Transverse colon (tissue), 4 donors: Measurements from ENCODE around the gene PEX14. TPM values are rescaled to one million over a fixed set of nuclear protein-coding genes. Genes with fewer than 3 reads are reported as not detected.
A peak's percentile ranks its signal among the peaks of the same experiment; 100 is the strongest.

Source experiments
- DNase-seq: peaks from one replicate; pipeline ENCODE4 v3.0.0-alpha.2; 2019
- H3K27ac ChIP-seq, 4 donors: fragments of 200-600 bp; sonication (generic); 2 replicates each; pipeline ENCODE4 v1.5.1; 2016 to 2018; ENCODE audit warnings: inconsistent platforms in 4 of 4
- H3K27me3 ChIP-seq: fragments of 200-600 bp; sonication (generic); 2 replicates; pipeline ENCODE4 v1.5.1; 2017; ENCODE audit warnings: inconsistent platforms
- H3K36me3 ChIP-seq, 4 donors: fragments of 200-600 bp; sonication (generic); 2 replicates each; pipeline ENCODE4 v1.5.1; 2017 to 2019; ENCODE audit warnings: inconsistent platforms in 4 of 4
- H3K4me1 ChIP-seq, 4 donors: fragments of 200-600 bp; sonication (generic); 2 replicates each; pipeline ENCODE4 v1.5.1; 2017 to 2020; ENCODE audit warnings: inconsistent platforms in 4 of 4
- H3K4me3 ChIP-seq, 4 donors: fragments of 200-600 bp; sonication (generic); 1 replicate in 1 of 4; 2 replicates in 3 of 4; pipeline versions ENCODE4 v1.5.1 to v1.6.1; 2017 to 2019; ENCODE audit warnings: inconsistent platforms in 4 of 4
- H3K9me3 ChIP-seq, 2 donors: fragments of 200-600 bp; sonication (generic); 2 replicates each; pipeline ENCODE4 v1.5.1; 2017 to 2019; ENCODE audit warnings: inconsistent platforms in 2 of 2
- EP300 ChIP-seq: sonication (generic); formaldehyde crosslinking; IDR thresholded peaks from one replicate; pipeline ENCODE4 v1.6.1; 2017; ENCODE audit warnings: antibody characterized with exemption, low read depth
- POLR2A ChIP-seq: fragments of 450-650 bp; IDR thresholded peaks from one replicate; pipeline ENCODE4 v1.6.1; 2016; ENCODE audit warnings: antibody characterized with exemption, mild to moderate bottlenecking, moderate library complexity
- POLR2AphosphoS5 ChIP-seq, 3 donors: sonication (generic); formaldehyde crosslinking; IDR thresholded peaks; one replicate each; pipeline ENCODE4 v1.6.1; 2016; ENCODE audit warnings: antibody characterized with exemption in 3 of 3
- WGBS, 2 donors: methylation state at CpG; one replicate each; pipeline ENCODE4 v1.1.5; 2018; ENCODE audit warnings: low coverage in 1 of 2; 5-methylcytosine and 5-hydroxymethylcytosine counted together
- in situ Hi-C, 4 donors: fragments of 200-750 bp; cut with MboI; loops; one replicate each; pipeline versions ENCODE4 v1.15.0 to v1.15.1; 2017; ENCODE audit warnings: low sequenced_read_pairs in 3 of 4, low pct_ligation_motif_present in 1 of 4, low pct_unique_long_range_greater_than_20kb in 1 of 4
- intact Hi-C: fragments of 100-400 bp; cut with DNase I; formaldehyde crosslinking; loops from one replicate; pipeline ENCODE4 v1.15.1; 2023; ENCODE audit warnings: low total_unique reads
- total RNA-seq, 4 donors: library from RNA; depleted of rRNA; stranded (reverse); fragments of >200 nt; gene quantifications; one replicate each; pipeline ENCODE4 v1.1.0, GENCODE V29; 2016
- TF ChIP-seq, protein P1 (sequence below), 5 experiments: fragments of 200-600 bp in 3 of 5; fragments of 450-650 bp in 2 of 5; sonication (generic) in 3 of 5; IDR thresholded peaks; 1 replicate in 2 of 5; 2 replicates in 3 of 5; pipeline ENCODE4 v1.5.1; 2016 to 2017; ENCODE audit warnings: antibody characterized with exemption in 5 of 5, inconsistent platforms in 3 of 5, mild to moderate bottlenecking in 2 of 5, moderate library complexity in 1 of 5

PEX14 gene
- total RNA-seq, 4 donors from 2014 or later: 2.4 to 16.5 (median 12.6) TPM

DNA sequence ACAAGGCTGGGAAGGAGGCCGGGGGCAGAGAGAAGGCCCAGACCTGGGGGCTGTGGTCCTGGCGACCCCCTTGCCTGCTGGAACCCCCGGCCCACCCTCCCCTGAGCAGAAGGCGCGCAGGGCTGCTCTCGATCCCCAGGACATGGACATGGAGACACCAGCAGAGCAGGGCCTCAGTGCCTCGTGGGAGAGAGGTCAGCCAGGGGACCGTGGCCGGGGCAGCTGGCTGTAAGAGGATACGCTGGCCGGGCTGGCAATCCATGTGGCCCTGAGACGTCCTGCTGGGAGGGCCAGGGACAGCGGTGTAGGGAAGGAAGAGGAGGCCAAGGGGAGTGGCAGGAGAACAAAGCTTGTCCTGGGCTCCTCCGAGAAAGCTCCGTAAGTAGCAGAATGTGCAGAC is 189.5 kb downstream of the PEX14 start:
- H3K27ac ChIP-seq: peak overlapping the region; percentile 83 to 95 (median 94)
- 85% methylated on average over 15 of the region's 15 CpGs; no CpG with 5 or more reads in 1 of the 2 donors for WGBS, 2 donors
- TF ChIP-seq, protein P1, sequence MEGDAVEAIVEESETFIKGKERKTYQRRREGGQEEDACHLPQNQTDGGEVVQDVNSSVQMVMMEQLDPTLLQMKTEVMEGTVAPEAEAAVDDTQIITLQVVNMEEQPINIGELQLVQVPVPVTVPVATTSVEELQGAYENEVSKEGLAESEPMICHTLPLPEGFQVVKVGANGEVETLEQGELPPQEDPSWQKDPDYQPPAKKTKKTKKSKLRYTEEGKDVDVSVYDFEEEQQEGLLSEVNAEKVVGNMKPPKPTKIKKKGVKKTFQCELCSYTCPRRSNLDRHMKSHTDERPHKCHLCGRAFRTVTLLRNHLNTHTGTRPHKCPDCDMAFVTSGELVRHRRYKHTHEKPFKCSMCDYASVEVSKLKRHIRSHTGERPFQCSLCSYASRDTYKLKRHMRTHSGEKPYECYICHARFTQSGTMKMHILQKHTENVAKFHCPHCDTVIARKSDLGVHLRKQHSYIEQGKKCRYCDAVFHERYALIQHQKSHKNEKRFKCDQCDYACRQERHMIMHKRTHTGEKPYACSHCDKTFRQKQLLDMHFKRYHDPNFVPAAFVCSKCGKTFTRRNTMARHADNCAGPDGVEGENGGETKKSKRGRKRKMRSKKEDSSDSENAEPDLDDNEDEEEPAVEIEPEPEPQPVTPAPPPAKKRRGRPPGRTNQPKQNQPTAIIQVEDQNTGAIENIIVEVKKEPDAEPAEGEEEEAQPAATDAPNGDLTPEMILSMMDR (IDR thresholded peaks at IDR 0.05): no peak
- TF ChIP-seq POLR2AphosphoS5 (IDR thresholded peaks at IDR 0.05) (no peak), EP300 (no peak), POLR2A (no peak)
- intact Hi-C loops (no loop called here), in situ Hi-C loops (no loop called here)
- H3K36me3 ChIP-seq: peaks cover 0 to 12% (median 0%) of the 10 kb centered on the region in 4 donors
- DNase-seq: no peak
- H3K4me3 ChIP-seq: no peak overlapping the region
- H3K4me1 ChIP-seq: peaks cover 15 to 38% (median 30%) of the 10 kb centered on the region in 4 donors
- no peaks in the 10 kb centered on the region for H3K27me3 ChIP-seq
- H3K9me3 ChIP-seq: no peaks in the 10 kb centered on the region

GRCh38 chr1:10665226-10665625 is 190.5 kb downstream of the PEX14 start:
- Histone ChIP-seq H3K27ac (peak overlapping the region; percentile 83 to 95 (median 94)), H3K9me3 (no peaks in the 10 kb centered on the region), H3K4me3 (no peak overlapping the region), H3K36me3 (peaks cover 0 to 4% (median 0%) of the 10 kb centered on the region in 4 donors), H3K4me1 (peaks cover 15 to 47% (median 34%) of the 10 kb centered on the region in 4 donors), H3K27me3 (no peaks in the 10 kb centered on the region)
- no peak for TF ChIP-seq POLR2AphosphoS5 (IDR thresholded peaks at IDR 0.05)
- no peak for TF ChIP-seq POLR2A
- intact Hi-C loops: no loop called here
- 94 to 97% methylated on average over 5 to 31 of the region's 31 CpGs for WGBS, 2 donors
- no peak for DNase-seq
- in situ Hi-C loops: no loop called here

DNA sequence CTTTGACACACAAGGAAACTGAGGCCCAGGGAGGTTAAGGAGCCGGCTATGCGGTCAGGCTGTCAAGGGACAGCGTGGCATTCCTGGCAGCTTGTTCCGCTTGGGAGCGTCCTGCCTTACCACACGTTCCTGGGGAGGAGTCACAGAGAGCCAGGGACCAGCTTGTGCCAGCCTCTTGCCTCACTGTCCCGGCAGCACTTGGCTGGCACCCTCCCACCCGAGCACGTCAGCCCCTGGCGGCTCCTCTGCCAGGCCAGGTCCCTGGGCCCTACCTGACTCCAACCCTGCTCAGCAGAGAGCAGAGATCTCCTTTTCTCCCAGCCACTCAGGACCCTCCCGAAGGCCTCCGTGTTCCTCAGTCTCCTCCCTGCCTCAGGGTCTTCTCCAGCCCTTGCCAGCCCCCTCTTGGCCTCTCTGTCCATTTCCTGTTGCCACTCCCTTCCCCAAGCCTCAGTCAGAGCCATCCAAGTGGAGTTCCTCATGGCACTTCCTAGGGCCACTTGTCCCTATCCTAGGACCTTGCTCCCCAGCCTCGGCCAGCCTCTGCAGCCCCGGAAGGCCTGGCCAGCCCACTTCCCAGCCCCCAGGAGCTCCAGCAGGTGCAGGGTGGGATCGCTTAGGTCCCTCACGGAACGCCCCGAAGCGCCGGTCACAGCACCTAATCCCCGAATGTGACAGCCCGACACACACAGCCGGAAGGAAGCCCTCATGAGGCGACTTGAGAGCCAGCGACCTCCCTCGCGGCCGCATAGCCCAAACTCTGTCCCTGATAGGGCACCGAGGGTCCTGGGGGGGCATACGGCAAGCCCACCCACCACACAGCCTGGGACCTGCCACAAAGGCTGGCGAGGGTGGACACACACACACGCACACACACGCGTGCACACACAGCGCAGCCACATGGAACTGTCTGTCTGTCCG is 191.4 kb downstream of the PEX14 start:
- peak in 2 of 3 donors; percentile 32 to 39 for TF ChIP-seq POLR2AphosphoS5 (IDR thresholded peaks at IDR 0.05)
- no peak for TF ChIP-seq POLR2A
- peak; percentile 44 for TF ChIP-seq EP300
- TF ChIP-seq, protein P1 (IDR thresholded peaks at IDR 0.05): no peak
- DNase-seq: peak; percentile 50
- 87 to 90% methylated on average over 2 to 36 of the region's 36 CpGs for WGBS, 2 donors
- Histone ChIP-seq H3K36me3 (peaks cover 0 to 4% (median 0%) of the 10 kb centered on the region in 4 donors), H3K27me3 (no peaks in the 10 kb centered on the region), H3K4me1 (peaks cover 15 to 55% (median 39%) of the 10 kb centered on the region in 4 donors), H3K27ac (peak overlapping the region; percentile 83 to 95 (median 94)), H3K9me3 (no peaks in the 10 kb centered on the region), H3K4me3 (no peak overlapping the region)
- in situ Hi-C loops: no loop called here
- intact Hi-C loops: no loop called here

GRCh38 chr1:10667861-10668761 is 193.4 kb downstream of the PEX14 start:
- TF ChIP-seq, protein P1 (IDR thresholded peaks at IDR 0.05): no peak
- TF ChIP-seq POLR2AphosphoS5 (IDR thresholded peaks at IDR 0.05) (no peak), EP300 (no peak), POLR2A (no peak)
- DNase-seq: no peak
- Histone ChIP-seq H3K4me3 (no peak overlapping the region), H3K27ac (peak overlapping the region; percentile 83 to 95 (median 94)), H3K27me3 (no peaks in the 10 kb centered on the region), H3K36me3 (peaks cover 0 to 4% (median 0%) of the 10 kb centered on the region in 4 donors), H3K9me3 (no peaks in the 10 kb centered on the region), H3K4me1 (peaks cover 26 to 72% (median 46%) of the 10 kb centered on the region in 4 donors)
- intact Hi-C loops (no loop called here), in situ Hi-C loops (no loop called here)
- 50% methylated on average over 34 of the region's 40 CpGs; no CpG with 5 or more reads in 1 of the 2 donors for WGBS, 2 donors
